Stimulated activated CD4-positive, alpha-beta T cell treated with anti-CD3 and anti-CD28 coated beads, Interleukin-1b, Interleukin-23, amount 100 ng/mL, for 4 hours (primary cell): ENCODE results near the gene COL5A2.

Experiments used
- DNase-seq, 2 donors: peaks; one replicate each; pipeline ENCODE4 v3.0.0-alpha.2; 2020; ENCODE audit warnings: low read depth in 2 of 2

Gene COL5A2

GRCh38 chr2:189102735-189103134 lies 76.8 kb downstream of the COL5A2 start:
- DNase-seq, result no peak

DNA sequence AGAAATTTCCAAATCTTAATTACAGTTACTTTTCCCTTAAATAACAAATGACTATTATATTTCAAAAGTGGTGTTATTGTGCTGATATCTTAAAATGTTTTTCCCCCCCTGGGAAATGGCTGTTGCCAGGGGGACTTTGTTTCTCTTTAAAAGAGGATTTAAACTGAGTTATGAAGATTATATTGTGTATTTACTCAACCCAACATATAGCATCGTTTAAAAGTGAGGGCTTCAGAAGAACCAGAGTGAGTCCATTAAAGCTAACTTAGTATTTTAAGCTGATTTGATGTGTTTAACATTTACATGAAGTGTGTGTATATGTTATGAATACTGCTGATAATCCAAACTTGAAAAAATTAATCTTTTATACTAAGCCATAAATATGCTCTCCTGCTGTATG lies 81.6 kb downstream of the COL5A2 start:
- DNase-seq, result no peak

DNA sequence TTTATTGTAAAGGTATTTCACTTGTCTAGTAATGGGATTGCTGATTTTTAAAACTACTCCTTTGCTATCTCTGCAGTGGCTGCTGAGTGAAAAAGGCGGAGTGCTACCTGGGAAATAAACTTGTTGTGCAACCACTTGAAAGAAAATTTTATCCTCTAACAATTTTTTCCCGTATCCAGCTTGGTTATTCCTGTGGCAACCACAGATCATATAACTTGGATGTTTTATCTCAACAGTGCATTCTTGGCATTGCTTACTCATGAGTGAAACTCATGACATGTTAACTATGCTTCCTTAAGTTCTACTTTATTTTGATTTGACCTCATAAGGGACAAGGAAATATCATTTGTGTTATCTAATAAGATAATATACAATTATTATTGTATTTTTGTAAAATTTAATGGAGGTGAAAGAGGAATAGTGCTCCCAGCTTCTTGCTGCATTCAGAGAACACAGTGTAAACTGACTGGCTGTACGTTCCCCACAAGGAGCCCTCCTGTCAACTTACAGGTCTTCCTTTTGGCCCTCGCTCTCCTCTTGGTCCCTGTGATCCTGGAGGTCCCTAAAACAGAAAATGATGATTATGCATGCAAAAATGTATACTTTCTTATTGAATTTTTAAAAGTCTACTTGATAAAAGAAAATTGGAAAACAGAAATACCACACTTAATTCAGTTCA lies 82.7 kb downstream of the COL5A2 start:
- no peak for DNase-seq

DNA sequence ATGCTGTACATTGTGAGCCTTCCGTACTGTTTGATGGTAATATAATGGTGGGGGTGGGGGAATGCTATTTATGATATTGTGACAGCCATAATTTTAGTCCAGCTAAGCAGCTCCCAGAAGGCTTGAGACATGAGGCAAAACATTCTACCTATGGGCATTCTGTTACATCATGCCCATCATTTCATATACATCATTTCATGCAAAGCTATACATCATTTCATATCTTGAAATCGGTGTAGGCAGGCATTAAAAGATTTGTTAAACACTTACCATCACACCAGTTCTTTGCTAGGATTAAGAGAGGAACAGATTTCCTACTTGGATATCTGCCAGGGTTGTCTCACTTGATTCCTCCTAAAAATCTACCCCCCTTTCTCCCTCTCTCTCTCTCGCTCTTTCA lies 84.5 kb downstream of the COL5A2 start:
- DNase-seq, result no peak

- no peak for DNase-seq
Observed at GRCh38 chr2:189092936-189093335, 86.6 kb downstream of the COL5A2 start.

DNA sequence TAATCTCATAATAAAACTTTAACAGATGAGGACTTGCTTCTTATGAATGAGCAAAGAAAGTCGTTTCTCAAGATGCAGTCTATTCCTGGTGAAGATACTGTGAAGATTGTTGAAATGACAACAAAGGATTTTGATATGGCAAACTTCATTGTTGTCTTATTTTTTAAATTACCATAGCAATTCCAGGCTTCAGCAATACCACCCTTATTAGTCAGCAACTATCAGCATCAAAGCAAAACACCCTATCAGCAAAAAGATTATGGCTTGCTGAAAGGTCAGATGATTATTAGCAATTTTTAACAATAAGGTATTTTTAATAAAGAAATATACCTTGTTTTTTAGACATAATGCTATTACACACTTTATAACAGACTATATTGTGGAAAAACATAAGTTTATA lies 88.3 kb downstream of the COL5A2 start:
- DNase-seq, result no peak

GRCh38 chr2:189088591-189089205 lies 90.9 kb downstream of the COL5A2 start:
- DNase-seq, result no peak

GRCh38 chr2:189086710-189087109 lies 92.9 kb downstream of the COL5A2 start:
- no peak for DNase-seq

DNA sequence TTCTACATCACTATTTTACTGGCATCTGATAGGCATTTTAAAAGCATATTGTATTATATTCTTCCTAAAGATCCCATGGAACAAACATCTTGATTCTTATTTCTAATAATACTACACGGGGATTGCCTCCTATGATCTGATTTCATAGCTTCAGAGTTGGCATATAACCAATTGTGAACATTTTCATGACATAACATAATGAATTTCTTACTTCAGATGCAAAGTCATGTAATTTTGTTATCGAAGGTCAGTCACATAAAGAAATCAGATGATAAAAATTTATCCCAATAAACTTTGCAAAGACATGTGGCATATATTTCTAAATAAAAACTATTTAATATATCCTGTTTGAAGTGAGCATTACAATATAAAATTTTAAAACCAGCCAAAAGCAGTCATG lies 93.3 kb downstream of the COL5A2 start:
- DNase-seq, result no peak

DNA sequence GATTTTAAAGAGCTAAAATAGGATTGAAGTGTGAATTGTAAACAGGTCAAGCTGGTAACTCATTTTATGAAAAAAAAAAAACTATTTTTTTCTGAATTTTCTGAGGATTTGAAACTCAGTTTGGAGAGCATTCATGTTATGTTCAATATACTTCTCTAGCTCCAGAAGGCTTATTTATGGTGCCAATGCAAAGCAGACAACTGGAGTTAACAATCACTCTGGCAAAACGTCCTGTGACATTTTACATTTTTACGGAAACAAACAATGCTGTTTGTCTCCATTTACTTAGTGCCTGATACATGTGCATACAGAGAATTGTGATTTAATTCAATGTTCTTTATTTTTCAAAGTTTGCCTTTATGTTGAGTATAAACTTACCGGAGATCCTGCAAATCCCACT lies 96.0 kb downstream of the COL5A2 start:
- no peak for DNase-seq

DNA sequence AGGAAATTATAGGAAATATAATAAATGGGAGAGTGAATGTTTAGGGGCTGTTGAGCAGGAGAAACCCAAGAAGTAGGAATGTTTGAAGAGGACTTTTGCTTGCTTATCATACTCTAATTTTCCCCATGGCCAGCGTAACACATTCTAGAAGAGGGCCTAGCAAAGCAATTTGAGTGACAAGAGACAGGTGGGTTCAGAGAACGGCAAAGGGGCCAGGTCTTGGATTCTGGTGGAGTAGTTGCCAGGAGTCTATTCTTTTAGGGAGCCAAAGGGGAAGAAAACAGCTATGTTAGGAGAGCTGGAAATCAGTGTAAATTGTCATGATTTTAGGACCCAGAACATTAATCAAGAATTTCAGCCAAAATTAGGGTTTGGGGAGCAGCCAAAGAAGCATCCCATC lies 96.5 kb downstream of the COL5A2 start:
- no peak for DNase-seq

DNA sequence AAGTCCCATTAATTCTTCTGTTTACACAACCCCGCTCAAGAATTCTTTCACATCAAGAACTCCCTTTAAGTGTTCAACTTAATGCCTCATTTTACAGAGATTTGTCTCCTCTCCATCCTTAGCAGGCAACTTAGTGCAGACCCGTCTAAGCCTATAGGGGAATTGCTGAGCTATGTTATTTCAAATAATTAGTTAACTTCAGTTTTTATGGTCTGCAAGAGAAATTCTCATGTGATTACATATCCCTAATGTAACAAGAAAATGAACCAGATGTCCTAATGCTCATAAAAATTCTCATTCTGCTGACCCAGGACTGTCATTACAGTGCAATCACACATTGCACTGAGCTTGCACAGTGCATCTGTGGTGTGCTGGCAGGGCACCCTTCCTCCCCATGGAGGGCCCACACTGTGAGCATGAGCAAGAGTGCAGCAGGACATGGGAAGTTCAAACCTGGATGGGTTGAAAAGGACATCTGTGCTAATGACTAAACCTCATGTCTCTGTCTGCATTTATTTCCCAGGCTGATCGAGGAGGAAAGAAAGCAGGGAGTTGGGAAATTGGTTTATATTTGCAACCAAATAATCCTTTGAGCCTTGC lies 97.1 kb downstream of the COL5A2 start:
- no peak for DNase-seq

DNA sequence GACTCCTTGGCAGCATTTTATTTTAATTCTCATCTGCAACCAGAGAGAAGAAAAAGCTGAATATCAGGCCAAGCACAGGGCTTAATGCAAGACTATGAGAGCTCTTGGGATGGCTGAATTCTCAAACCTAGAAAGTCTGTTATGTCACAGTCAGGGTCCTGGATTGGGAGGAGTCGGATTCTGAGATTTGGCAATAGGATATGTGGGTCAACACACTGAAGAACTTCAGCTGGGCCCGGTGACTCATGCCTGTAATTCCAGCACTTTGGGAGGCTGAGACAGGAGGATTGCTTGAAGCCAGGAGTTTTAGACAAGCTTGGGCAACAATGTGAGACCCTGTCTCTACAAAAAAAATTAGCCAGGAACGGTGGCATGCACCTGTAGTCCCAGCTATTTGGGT lies 103.0 kb downstream of the COL5A2 start:
- DNase-seq, result no peak

DNA sequence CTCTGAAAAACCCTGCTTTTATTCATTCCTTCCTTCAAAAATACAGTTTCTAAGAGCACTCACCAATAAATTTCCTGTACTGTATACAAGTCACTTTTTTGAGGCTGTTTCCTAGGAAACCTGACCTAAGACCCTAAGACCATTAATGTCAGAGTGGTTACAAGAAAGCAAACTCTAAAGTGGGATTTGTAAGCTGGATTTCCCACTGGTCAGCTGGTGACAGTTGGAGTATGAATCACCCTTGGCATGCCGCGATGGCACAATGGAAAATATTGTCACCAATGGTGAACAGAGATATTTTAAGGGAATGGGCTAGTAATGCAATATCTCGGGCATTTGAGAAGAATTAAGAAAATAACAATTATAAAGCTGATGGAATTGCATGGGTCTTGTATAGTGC lies 103.4 kb downstream of the COL5A2 start:
- no peak for DNase-seq

DNA sequence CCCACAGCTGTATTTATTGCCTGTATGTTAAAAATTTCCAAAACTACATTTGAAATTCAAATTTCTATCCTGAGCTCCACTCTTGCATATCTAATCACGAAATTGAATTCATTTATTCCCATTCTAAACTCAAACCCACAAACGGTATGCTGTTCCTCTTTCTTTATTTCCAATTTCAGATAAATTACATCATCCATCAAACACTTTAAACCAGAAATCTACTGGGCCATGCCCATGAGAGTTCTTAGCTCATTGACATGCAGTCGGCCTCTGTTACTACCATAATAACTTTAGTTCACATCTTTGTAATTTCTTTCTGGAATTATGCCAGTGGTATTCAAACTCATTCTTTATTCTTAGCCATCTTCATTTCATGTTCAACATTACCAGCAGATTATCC lies 105.1 kb downstream of the COL5A2 start:
- no peak for DNase-seq

- no peak for DNase-seq
Observed at GRCh38 chr2:189072036-189072435, 107.5 kb downstream of the COL5A2 start.

DNA sequence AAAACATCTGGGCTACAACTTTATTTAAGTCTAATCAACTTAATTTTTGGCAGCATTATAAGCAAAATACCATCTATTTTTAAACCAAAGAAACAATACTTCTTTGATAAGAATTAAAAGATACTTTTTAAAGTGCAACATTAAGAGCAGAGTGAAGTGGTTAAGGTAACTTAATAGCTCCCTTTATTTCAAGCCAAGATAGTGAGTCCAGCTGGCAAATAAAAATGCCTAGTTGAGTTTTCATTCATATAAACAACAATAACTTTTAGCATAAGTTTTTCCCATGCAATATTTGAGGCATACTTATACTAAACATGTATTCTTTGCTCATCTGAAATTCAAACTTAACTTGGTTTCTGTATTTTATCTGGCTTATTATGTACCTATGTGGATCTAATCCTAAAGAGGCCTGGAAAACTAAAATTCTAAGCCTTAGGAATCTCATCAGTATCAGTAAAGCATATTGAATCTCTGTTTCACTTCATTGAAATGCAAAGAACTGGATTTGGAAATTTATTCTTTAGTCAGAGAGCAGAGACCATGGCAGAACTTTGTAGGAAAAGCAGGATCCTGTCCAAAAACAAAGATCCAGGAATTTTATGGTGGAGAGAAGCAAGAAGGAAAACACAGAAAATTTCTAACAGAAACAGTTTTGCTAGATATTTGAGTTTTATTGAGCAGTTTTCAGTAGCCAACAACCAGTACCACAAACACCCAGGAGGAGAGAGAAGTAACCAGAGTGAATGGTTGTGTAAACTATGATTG lies 109.5 kb downstream of the COL5A2 start:
- DNase-seq, result no peak

GRCh38 chr2:189066037-189066436 lies 113.5 kb downstream of the COL5A2 start:
- no peak for DNase-seq

DNA sequence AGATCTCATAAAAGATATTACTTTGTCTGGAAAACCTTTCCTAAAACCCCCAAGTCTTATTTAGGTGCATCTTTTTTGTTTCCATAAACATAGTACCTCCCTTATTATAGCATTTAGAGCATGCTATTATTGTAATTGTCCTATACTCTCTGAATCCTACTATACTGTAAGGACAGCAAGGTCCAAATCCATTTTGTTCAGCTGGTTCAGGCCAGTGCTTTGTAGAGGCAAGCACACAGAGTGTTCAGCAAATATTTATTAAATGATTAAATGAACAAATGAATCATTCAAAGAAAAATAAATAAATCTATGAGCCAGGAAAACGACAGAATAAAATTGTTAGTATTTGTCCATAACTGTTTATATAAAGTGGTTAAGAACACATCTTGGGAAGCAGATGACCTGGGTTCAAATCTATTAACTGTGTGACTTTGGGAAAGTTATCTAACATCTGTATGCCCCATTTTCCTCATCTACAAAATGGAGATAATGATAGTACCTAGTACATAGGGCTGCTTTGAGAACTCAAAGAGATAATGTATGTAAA lies 119.4 kb downstream of the COL5A2 start:
- DNase-seq, result no peak

GRCh38 chr2:189057316-189057715 lies 122.2 kb downstream of the COL5A2 start:
- no peak for DNase-seq

GRCh38 chr2:189056200-189057106 lies 123.1 kb downstream of the COL5A2 start:
- DNase-seq, result no peak
